ENCODE measurements around the gene PDLIM1.

GRCh38 chr10:95233377-95234034 is 57.3 kb downstream of the PDLIM1 start:
- TF ChIP-seq, protein P1, sequence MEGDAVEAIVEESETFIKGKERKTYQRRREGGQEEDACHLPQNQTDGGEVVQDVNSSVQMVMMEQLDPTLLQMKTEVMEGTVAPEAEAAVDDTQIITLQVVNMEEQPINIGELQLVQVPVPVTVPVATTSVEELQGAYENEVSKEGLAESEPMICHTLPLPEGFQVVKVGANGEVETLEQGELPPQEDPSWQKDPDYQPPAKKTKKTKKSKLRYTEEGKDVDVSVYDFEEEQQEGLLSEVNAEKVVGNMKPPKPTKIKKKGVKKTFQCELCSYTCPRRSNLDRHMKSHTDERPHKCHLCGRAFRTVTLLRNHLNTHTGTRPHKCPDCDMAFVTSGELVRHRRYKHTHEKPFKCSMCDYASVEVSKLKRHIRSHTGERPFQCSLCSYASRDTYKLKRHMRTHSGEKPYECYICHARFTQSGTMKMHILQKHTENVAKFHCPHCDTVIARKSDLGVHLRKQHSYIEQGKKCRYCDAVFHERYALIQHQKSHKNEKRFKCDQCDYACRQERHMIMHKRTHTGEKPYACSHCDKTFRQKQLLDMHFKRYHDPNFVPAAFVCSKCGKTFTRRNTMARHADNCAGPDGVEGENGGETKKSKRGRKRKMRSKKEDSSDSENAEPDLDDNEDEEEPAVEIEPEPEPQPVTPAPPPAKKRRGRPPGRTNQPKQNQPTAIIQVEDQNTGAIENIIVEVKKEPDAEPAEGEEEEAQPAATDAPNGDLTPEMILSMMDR (IDR thresholded peaks at IDR 0.05): no peak
- no peak for TF ChIP-seq POLR2A (IDR thresholded peaks at IDR 0.05)
